SK-N-SH (cell line): ENCODE results near the gene TULP1.

ENCODE experiments used
- EP300 ChIP-seq, 2 experiments: IDR thresholded peaks; 2 replicates each; pipeline versions ENCODE4 v1.4.0 to v1.6.1; 2012; ENCODE audit warnings: borderline replicate concordance in 1 of 2, low read depth in 1 of 2, low read length in 1 of 2
- GABPA ChIP-seq: IDR thresholded peaks from 2 replicates; pipeline ENCODE4 v1.4.0; 2012; ENCODE audit warnings: low read depth, mild to moderate bottlenecking
- JUND ChIP-seq: IDR thresholded peaks from 2 replicates; pipeline ENCODE4 v1.4.0; 2012
- POLR2AphosphoS5 ChIP-seq: IDR thresholded peaks from 2 replicates; pipeline ENCODE4 v1.6.1; 2012; ENCODE audit warnings: low read depth, low read length
- RAD21 ChIP-seq: IDR thresholded peaks from 2 replicates; pipeline ENCODE4 v1.6.1; 2012; ENCODE audit warnings: mild to moderate bottlenecking, low read length
- SIN3A ChIP-seq: IDR thresholded peaks from 2 replicates; pipeline ENCODE4 v1.6.1; 2012; ENCODE audit warnings: low read depth, mild to moderate bottlenecking, low read length, moderate library complexity, borderline replicate concordance
- TCF12 ChIP-seq: IDR thresholded peaks from 2 replicates; pipeline ENCODE4 v1.4.0; 2012
- USF2 ChIP-seq: fragments of 150-350 bp; IDR thresholded peaks from 2 replicates; pipeline ENCODE4 v1.6.1; 2017; ENCODE audit warnings: antibody characterized with exemption, low read length, low read depth, borderline replicate concordance
- YY1 ChIP-seq: IDR thresholded peaks from 2 replicates; pipeline ENCODE4 v1.4.0; 2012; ENCODE audit warnings: low read depth, mild to moderate bottlenecking
- ZBTB33 ChIP-seq: IDR thresholded peaks from 2 replicates; pipeline ENCODE4 v1.4.0; 2012; ENCODE audit warnings: low read depth, borderline replicate concordance
- TF ChIP-seq, protein P1 (sequence below): fragments of 200-600 bp; sonication (generic); IDR thresholded peaks from 2 replicates; pipeline ENCODE4 v1.6.1; 2017; ENCODE audit warnings: antibody characterized with exemption, mild to moderate bottlenecking, moderate library complexity
- TF ChIP-seq, protein P2 (sequence below): IDR thresholded peaks from 2 replicates; pipeline ENCODE4 v1.4.0; 2012; ENCODE audit warnings: low read depth

- TF ChIP-seq, protein P1, sequence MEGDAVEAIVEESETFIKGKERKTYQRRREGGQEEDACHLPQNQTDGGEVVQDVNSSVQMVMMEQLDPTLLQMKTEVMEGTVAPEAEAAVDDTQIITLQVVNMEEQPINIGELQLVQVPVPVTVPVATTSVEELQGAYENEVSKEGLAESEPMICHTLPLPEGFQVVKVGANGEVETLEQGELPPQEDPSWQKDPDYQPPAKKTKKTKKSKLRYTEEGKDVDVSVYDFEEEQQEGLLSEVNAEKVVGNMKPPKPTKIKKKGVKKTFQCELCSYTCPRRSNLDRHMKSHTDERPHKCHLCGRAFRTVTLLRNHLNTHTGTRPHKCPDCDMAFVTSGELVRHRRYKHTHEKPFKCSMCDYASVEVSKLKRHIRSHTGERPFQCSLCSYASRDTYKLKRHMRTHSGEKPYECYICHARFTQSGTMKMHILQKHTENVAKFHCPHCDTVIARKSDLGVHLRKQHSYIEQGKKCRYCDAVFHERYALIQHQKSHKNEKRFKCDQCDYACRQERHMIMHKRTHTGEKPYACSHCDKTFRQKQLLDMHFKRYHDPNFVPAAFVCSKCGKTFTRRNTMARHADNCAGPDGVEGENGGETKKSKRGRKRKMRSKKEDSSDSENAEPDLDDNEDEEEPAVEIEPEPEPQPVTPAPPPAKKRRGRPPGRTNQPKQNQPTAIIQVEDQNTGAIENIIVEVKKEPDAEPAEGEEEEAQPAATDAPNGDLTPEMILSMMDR, result no peak
- TF ChIP-seq SIN3A (no peak), POLR2AphosphoS5 (no peak), GABPA (no peak), ZBTB33 (no peak), YY1 (no peak), USF2 (no peak), JUND (no peak), TCF12 (no peak), RAD21 (no peak), EP300 (IDR thresholded peaks at IDR 0.05; ENCODE audit: borderline replicate concordance in 1 of 2, low read depth in 1 of 2, low read length in 1 of 2) (no peak)
- TF ChIP-seq, protein P2, sequence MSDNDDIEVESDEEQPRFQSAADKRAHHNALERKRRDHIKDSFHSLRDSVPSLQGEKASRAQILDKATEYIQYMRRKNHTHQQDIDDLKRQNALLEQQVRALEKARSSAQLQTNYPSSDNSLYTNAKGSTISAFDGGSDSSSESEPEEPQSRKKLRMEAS, result no peak
These were observed 37.7 kb upstream of the TULP1 start for GRCh38 chr6:35550437-35550836.
